GM19328 (cell line): Measurements from ENCODE around the gene NOXO1.
A peak's percentile ranks its signal among the peaks of the same experiment; 100 is the strongest.

Experiments
- ATAC-seq: cut with Tn5 transposase; IDR thresholded peaks from one replicate; pipeline ENCODE4 v1.9.1; 2021; ENCODE audit warnings: mild to moderate bottlenecking, moderate library complexity; ENCODE audit not compliant: unreplicated experiment

The NOXO1 gene, protein sequence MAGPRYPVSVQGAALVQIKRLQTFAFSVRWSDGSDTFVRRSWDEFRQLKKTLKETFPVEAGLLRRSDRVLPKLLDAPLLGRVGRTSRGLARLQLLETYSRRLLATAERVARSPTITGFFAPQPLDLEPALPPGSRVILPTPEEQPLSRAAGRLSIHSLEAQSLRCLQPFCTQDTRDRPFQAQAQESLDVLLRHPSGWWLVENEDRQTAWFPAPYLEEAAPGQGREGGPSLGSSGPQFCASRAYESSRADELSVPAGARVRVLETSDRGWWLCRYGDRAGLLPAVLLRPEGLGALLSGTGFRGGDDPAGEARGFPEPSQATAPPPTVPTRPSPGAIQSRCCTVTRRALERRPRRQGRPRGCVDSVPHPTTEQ

GRCh38 chr16:1981398-1981836, at the start of gene NOXO1:
TSS of gene NOXO1 (minus strand) at chr16:1981469. CDS start at chr16:1981179, 290 bp downstream.
- no peak for ATAC-seq

GRCh38 chr16:2030036-2030435, 48.8 kb upstream of the NOXO1 start:
- no peak for ATAC-seq

GRCh38 chr16:2029350-2029749, 48.1 kb upstream of the NOXO1 start:
- no peak for ATAC-seq

- ATAC-seq, result no peak
These were observed 47.5 kb upstream of the NOXO1 start for GRCh38 chr16:2028620-2029220.

DNA sequence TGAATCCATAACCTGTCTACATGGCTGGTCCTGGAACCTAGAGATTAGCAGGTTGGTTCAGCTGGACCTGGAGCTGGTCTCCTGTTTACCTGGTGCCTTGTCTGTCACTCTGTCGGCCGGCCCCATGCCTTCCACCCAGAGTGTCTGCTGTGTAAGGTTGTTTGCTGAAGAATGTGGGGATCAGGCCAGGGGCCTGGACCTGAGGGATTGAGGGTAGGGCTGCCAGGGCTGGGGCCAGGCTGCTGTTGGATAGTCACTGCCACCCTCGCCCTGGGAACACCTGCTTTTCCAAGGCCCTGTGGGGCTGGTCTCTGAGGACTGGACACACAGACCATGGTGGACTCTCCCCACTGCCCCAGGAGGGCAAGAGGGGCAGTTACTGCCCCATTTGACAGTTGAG, 46.9 kb upstream of the NOXO1 start:
- no peak for ATAC-seq

DNA sequence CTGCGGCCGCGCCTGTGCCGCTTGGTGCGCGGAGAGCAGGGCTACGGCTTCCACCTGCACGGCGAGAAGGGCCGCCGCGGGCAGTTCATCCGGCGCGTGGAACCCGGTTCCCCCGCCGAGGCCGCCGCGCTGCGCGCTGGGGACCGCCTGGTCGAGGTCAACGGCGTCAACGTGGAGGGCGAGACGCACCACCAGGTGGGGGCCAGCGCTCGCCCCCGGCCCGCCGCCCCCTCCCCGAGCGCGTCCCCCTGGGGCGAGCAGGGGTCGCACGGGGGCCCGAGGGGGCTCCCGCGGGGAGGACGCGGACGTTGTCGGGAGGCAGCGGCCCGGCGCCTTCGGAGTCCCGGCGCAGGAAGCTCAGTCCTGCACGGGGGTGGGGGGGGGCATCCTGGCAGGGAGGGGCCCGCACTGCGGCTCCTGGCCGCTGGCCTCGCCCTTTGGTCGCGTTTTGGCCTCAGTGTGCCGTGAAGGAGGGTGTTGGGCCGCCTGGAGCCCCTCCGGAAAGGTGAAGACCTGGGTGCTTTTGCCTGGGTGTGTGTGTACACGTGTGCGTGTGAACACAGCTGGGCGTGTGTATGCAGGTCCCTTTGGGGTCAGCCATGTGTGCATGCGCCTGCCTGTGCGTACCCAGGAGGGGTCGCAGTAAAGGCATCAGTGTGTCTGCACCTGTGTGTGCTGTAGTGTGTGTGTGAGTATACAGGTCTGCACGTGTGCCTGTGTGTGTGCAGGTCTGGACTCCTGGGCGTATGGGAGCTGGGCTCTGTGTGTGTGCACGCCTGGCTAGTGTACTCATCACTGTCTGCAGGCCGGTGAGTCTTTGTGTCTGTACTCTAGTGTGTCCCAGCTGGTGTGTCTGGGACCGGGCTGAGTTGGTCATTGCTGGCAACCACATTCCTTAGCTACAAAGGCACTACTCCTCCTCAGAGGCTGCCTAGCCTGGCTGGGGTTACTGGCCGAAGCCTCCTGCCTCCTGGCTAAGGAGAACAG, 46.0 kb upstream of the NOXO1 start:
- ATAC-seq, result no peak

- no peak for ATAC-seq
These were observed 45.3 kb upstream of the NOXO1 start, which contains the start of gene NHERF2 for GRCh38 chr16:2026461-2027023. TSS of gene NHERF2 (plus strand) at chr16:2026902. CDS start at chr16:2027006, 104 bp downstream.

GRCh38 chr16:2025878-2026460, 44.7 kb upstream of the NOXO1 start:
- ATAC-seq, result no peak

- ATAC-seq, result no peak
These were observed 44.0 kb upstream of the NOXO1 start for GRCh38 chr16:2025251-2025650.

DNA sequence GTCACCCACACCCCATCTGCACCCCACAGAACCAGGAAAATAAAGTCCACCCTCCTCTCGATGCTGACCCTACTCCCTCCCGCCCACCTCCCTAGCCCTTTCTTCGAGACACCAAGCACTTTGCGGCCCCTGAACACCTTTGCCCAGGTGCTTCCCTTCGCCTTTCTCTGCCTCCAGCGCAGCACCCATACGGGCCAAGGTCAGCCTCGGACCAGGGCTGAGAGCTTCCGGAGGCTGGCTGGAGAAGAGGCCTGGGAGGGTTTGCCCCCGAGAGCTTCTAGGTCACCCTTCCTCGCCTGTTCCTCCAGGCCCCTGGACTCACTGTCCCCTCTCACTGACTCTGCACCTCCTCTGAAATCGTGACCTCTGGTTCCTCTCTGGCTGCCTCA, 42.8 kb upstream of the NOXO1 start:
- ATAC-seq, result no peak

DNA sequence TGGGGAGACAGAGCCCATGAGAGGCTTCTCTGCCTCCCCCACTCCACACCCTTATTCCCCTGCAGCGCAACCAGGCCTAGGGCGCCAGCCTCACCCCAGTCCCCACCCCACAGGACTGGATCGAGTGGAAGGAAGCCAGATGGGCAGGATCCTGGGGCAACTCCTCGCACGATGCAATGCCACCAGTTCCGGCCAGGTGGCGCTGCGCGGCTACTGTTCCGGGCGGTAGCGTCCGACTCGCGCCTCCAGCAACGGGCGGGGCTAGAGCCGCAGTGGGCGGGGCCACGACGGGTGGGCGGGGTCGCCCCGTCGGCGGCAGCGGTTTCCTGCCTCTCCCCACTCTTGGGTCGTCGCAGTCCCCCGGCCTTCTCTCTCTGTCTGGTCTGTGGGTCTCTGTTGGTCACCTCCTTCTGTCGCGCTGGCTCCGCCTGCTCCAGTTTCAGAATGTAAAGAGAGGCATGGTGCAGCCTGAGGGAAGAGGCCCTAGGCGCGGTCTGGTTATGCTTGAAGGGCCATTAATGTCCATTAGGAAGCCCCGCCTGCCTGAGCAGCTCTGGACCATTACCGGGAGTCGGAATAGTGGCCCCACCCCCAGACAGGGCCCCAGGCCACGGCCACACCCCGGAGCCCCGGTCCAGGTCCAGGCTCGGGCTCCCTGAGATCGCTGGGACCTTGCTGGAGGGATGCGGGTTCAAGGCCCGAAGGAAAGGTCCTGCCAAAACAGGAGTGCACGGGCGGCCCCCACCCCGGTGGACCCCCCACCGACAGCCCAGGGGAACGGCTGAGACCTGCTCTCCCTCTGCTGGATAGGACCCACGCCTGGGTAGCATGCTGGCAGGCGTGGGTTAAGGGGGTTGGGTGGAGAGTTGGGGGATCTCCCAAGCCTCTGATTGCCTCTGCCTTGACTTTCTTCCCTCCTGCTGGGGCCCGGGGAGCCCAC, 42.1 kb upstream of the NOXO1 start:
- ATAC-seq, result peak; percentile 78

DNA sequence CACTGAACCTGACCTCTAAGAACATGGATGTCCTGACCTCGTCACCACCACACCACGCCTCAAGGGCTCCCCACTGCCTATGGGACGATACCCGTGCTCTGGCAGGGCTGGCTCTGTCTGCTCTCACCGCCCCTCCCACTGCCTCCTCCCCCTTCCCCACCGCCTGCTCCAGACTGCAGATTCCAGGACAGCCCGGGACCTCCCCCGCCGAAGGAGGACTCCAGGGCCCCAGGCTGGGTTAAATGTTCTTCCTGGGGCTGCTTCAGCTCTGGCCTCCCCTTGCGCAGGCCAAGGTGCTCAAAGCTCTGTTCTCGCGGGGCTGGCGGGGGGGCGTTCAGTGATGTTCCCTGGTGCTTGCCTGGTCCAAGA, 41.4 kb upstream of the NOXO1 start:
- ATAC-seq, result no peak

GRCh38 chr16:2019921-2020831, 38.9 kb upstream of the NOXO1 start:
- no peak for ATAC-seq

DNA sequence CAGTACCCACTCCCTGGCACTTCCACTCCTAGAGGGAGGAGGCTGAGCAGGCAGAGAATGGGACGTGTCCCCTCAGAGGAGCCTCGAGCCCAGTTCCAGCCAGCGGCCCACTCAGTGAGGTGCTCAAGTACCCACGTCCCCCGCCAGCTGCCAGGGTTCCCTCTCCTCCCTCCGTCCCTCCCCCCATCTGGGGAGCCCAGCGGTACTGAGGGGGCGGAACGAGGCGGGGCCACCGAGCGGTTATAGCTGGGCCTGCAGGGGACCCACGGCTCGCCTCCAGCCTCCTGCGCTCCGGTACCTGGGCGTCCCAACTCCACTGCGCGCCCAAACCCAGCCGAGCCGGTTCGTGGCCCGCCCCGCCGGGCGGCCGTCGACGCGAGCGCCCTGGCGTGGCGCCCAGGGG, 38.2 kb upstream of the NOXO1 start, which contains the start of gene NPW:
Gene NPW, plus strand, starts transcription at position 268 of the 403 bp plus-strand sequence.
- ATAC-seq, result no peak

DNA sequence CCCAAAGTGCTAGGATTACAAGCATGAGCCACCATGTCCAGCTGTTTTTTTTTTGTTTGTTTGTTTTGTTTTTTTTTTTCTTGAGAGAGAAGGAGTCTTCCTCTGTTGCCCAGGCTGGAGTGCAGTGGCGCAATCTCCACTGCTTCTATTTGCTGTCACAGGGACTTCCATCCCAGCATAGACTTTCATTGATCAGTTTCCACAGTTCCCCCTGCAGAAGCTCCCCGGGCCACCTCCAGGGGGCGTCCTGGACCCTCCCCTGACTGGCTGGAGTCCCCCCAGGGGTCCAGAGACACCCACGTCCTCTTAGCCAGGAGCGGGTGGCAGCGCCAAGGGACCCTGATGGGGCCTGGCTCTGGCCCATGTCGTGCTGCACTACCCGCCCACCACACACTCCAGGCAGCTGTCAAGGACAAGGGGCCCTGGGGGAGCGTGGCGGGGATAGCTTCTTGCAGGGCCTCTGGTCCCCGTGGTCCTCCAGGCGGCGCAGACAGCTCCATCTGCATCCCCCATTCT, 35.2 kb upstream of the NOXO1 start:
- ATAC-seq, result no peak

GRCh38 chr16:2015947-2016208, 34.6 kb upstream of the NOXO1 start:
- no peak for ATAC-seq

- no peak for ATAC-seq
These were observed 34.1 kb upstream of the NOXO1 start for GRCh38 chr16:2015117-2015946.

DNA sequence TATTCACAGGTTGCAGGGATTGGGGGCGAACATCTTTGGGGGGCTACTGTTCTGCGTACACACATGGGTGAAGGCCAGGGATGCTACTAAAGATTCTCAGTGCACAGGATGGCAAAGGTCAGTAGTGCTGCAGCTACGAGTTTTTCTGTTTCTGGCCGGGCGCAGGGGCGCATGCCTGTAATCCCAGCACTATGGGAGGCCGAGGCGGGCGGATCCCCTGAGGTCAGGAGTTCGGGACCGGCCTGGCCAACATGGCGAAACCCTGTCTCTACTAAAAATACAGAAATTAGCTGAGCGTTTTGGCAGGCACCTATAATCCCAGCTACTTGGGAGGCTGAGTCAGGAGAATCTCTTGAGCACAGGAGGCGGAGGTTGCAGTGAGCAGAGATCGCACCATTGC, 32.3 kb upstream of the NOXO1 start:
- ATAC-seq, result no peak
